HepG2 (cell line): ENCODE results near the gene VWA7. TPM values are rescaled to one million over a fixed set of nuclear protein-coding genes. Genes with fewer than 3 reads are reported as not detected.

Experiments used
- ATF2 ChIP-seq: sonication (generic); formaldehyde crosslinking; IDR thresholded peaks from 2 replicates; pipeline ENCODE4 v1.4.0; 2020; ENCODE audit warnings: missing genetic modification reagents
- ATRX ChIP-seq: sonication (generic); formaldehyde crosslinking; IDR thresholded peaks from 2 replicates; pipeline ENCODE4 v1.4.0; 2020; ENCODE audit warnings: missing genetic modification reagents, borderline replicate concordance
- FIP1L1 ChIP-seq: fragments of 200-400 bp; formaldehyde crosslinking; IDR thresholded peaks from 2 replicates; pipeline ENCODE4 v1.6.1; 2018; ENCODE audit warnings: low read depth, mild to moderate bottlenecking, low read length, moderate library complexity, borderline replicate concordance; ENCODE audit not compliant: insufficient read depth
- GFI1 ChIP-seq: sonication (generic); formaldehyde crosslinking; IDR thresholded peaks from 2 replicates; pipeline ENCODE4 v1.5.0; 2020; ENCODE audit warnings: missing genetic modification reagents, mild to moderate bottlenecking, borderline replicate concordance
- GLMP ChIP-seq: sonication (generic); formaldehyde crosslinking; IDR thresholded peaks from 2 replicates; pipeline ENCODE4 v1.9.0; 2021; ENCODE audit warnings: missing genetic modification reagents, mild to moderate bottlenecking, borderline replicate concordance
- HOXD1 ChIP-seq: sonication (generic); formaldehyde crosslinking; IDR thresholded peaks from 2 replicates; pipeline ENCODE4 v1.5.0; 2020; ENCODE audit warnings: missing genetic modification reagents
- LCORL ChIP-seq, 2 experiments: fragments of 450-650 bp in 1 of 2; sonication (generic) in 1 of 2; formaldehyde crosslinking in 1 of 2; IDR thresholded peaks; 2 replicates each; pipeline versions ENCODE4 v1.5.0 to v1.6.1; 2017 to 2020; ENCODE audit warnings: antibody characterized with exemption in 1 of 2, missing genetic modification reagents in 1 of 2
- MLLT10 ChIP-seq: sonication (generic); formaldehyde crosslinking; IDR thresholded peaks from 2 replicates; pipeline ENCODE4 v1.4.0; 2020; ENCODE audit warnings: missing genetic modification reagents
- NKX3-1 ChIP-seq: sonication (generic); formaldehyde crosslinking; IDR thresholded peaks from 2 replicates; pipeline ENCODE4 v1.5.0; 2020; ENCODE audit warnings: missing genetic modification reagents
- POLR2A ChIP-seq, 2 experiments: IDR thresholded peaks; 2 replicates each; pipeline ENCODE4 v1.6.1; 2011; ENCODE audit warnings: low read depth in 2 of 2, low read length in 2 of 2, mild to moderate bottlenecking in 1 of 2, moderate library complexity in 1 of 2; ENCODE audit not compliant: insufficient read depth in 1 of 2
- RARA ChIP-seq: IDR thresholded peaks from 2 replicates; pipeline ENCODE4 v1.6.1; 2016; ENCODE audit warnings: missing genetic modification reagents, missing compliant biosample characterization
- RXRB ChIP-seq: IDR thresholded peaks from 2 replicates; pipeline ENCODE4 v1.6.1; 2016; ENCODE audit warnings: borderline replicate concordance, missing genetic modification reagents, missing compliant biosample characterization
- SP140L ChIP-seq: sonication (generic); formaldehyde crosslinking; IDR thresholded peaks from 2 replicates; pipeline ENCODE4 v1.4.0; 2020; ENCODE audit warnings: missing genetic modification reagents, borderline replicate concordance
- ZBTB37 ChIP-seq: sonication (generic); formaldehyde crosslinking; IDR thresholded peaks from 2 replicates; pipeline ENCODE4 v1.4.0; 2020; ENCODE audit warnings: mild to moderate bottlenecking, missing genetic modification reagents
- ZNF124 ChIP-seq: sonication (generic); formaldehyde crosslinking; IDR thresholded peaks from 2 replicates; pipeline ENCODE4 v1.4.0; 2020; ENCODE audit warnings: missing genetic modification reagents
- ZNF451 ChIP-seq: sonication (generic); formaldehyde crosslinking; IDR thresholded peaks from 2 replicates; pipeline ENCODE4 v1.5.0; 2020; ENCODE audit warnings: mild to moderate bottlenecking, missing genetic modification reagents
- ZNF652 ChIP-seq: IDR thresholded peaks from 2 replicates; pipeline ENCODE4 v1.6.1; 2016; ENCODE audit warnings: low read depth, borderline replicate concordance
- ZNF703 ChIP-seq: sonication (generic); formaldehyde crosslinking; IDR thresholded peaks from 2 replicates; pipeline ENCODE4 v1.5.1; 2020; ENCODE audit warnings: missing genetic modification reagents, mild to moderate bottlenecking, moderate library complexity, borderline replicate concordance
- polyA plus RNA-seq, 8 experiments: library from polyadenylated mRNA; depleted of rRNA in 3 of 8; stranded (reverse) in 7 of 8; unstranded in 1 of 8; fragments of >200 nt; fragmentation: Illumina TruSeq in 4 of 8; extraction: Trizol in 4 of 8; gene quantifications; 2 replicates each; pipeline versions ENCODE4 v1.2.1 to v1.2.3, GENCODE V29; 2011 to 2016; ENCODE audit warnings: low read depth in 4 of 8, missing spikeins in 1 of 8, mixed read lengths in 1 of 8; ENCODE audit not compliant: insufficient read depth in 1 of 8
- total RNA-seq, 5 experiments: library from RNA; depleted of rRNA; stranded (reverse); fragments of >200 nt; fragmentation: Illumina TruSeq; extraction: Trizol; gene quantifications; 2 replicates each; pipeline ENCODE4 v1.2.3, GENCODE V29; 2016; ENCODE audit warnings: low read depth in 1 of 5
- TF ChIP-seq, protein P1 (sequence below): sonication (generic); formaldehyde crosslinking; IDR thresholded peaks from 2 replicates; pipeline ENCODE4 v1.5.0; 2020; ENCODE audit warnings: mild to moderate bottlenecking, missing genetic modification reagents
- TF ChIP-seq, protein P2 (sequence below): sonication (generic); formaldehyde crosslinking; IDR thresholded peaks from 2 replicates; pipeline ENCODE4 v1.8.1; 2023; ENCODE audit warnings: missing genetic modification reagents, mild to moderate bottlenecking, borderline replicate concordance
- TF ChIP-seq, protein P3 (sequence below): sonication (generic); formaldehyde crosslinking; IDR thresholded peaks from 2 replicates; pipeline ENCODE4 v1.8.0; 2023; ENCODE audit warnings: mild to moderate bottlenecking, missing genetic modification reagents
- TF ChIP-seq, protein P4 (sequence below): sonication (generic); formaldehyde crosslinking; IDR thresholded peaks from 2 replicates; pipeline ENCODE4 v1.5.1; 2020; ENCODE audit warnings: missing genetic modification reagents, mild to moderate bottlenecking, borderline replicate concordance

Gene VWA7
- total and polyA plus RNA-seq, 2 of the 13 experiments (the other 11 are each of a cell fraction or from before 2014, with no cell fraction given), result 0.86 to 3.3 TPM

- TF ChIP-seq RARA (CRISPR knock-in tag) (no peak), NKX3-1 (CRISPR knock-in tag) (peak; percentile 39; the same call in 1 of the 2 replicates), ZNF703 (CRISPR knock-in tag) (no peak), LCORL (IDR thresholded peaks at IDR 0.05) (no peak), LCORL (CRISPR knock-in tag; IDR thresholded peaks at IDR 0.05) (no peak), MLLT10 (CRISPR knock-in tag) (no peak), POLR2A (IDR thresholded peaks at IDR 0.05; ENCODE audit: insufficient read depth in 1 of 2, low read depth in 2 of 2, low read length in 2 of 2) (no peak), ZNF451 (no peak), ATRX (no peak), GLMP (CRISPR knock-in tag) (no peak), ZNF124 (CRISPR knock-in tag) (no peak), SP140L (no peak), RXRB (CRISPR knock-in tag) (no peak), ZBTB37 (CRISPR knock-in tag) (no peak), FIP1L1 (no peak), HOXD1 (CRISPR knock-in tag) (0 out of 2 replicates have a peak, but pooled peaks have one; percentile 44), GFI1 (0 out of 2 replicates have a peak, but pooled peaks have one; percentile 15), ATF2 (CRISPR knock-in tag) (no peak), ZNF652 (CRISPR knock-in tag) (no peak)
- TF ChIP-seq, protein P1, sequence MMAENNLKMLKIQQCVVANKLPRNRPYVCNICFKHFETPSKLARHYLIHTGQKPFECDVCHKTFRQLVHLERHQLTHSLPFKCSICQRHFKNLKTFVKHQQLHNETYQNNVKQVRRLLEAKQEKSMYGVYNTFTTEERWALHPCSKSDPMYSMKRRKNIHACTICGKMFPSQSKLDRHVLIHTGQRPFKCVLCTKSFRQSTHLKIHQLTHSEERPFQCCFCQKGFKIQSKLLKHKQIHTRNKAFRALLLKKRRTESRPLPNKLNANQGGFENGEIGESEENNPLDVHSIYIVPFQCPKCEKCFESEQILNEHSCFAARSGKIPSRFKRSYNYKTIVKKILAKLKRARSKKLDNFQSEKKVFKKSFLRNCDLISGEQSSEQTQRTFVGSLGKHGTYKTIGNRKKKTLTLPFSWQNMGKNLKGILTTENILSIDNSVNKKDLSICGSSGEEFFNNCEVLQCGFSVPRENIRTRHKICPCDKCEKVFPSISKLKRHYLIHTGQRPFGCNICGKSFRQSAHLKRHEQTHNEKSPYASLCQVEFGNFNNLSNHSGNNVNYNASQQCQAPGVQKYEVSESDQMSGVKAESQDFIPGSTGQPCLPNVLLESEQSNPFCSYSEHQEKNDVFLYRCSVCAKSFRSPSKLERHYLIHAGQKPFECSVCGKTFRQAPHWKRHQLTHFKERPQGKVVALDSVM (CRISPR knock-in tag), result peak; percentile 3; the same call in 1 of the 2 replicates
- TF ChIP-seq, protein P2, sequence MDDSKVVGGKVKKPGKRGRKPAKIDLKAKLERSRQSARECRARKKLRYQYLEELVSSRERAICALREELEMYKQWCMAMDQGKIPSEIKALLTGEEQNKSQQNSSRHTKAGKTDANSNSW, result 0 out of 2 replicates have a peak, but pooled peaks have one; percentile 20
- TF ChIP-seq, protein P3, sequence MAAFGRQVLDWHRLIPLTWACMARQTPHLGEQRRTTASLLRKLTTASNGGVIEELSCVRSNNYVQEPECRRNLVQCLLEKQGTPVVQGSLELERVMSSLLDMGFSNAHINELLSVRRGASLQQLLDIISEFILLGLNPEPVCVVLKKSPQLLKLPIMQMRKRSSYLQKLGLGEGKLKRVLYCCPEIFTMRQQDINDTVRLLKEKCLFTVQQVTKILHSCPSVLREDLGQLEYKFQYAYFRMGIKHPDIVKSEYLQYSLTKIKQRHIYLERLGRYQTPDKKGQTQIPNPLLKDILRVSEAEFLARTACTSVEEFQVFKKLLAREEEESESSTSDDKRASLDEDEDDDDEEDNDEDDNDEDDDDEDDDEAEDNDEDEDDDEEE (CRISPR knock-in tag), result 0 out of 2 replicates have a peak, but pooled peaks have one; percentile 38
- TF ChIP-seq, protein P4, sequence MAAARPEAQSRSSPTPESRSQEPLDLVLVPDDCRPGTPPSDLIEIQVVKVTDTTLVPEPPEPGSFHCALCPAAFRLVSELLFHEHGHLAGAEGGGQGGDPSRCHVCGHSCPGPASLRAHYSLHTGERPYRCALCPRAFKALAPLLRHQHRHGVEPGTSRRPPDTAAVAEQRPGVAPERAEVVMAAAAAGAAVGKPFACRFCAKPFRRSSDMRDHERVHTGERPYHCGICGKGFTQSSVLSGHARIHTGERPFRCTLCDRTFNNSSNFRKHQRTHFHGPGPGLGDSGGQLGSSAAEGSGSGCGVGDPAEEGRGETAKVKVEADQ (CRISPR knock-in tag), result no peak
These were observed 49.7 kb upstream of the VWA7 start (continued) for GRCh38 chr6:31826793-31827285.
